Ascending aorta (tissue), 2 donors: ENCODE results near the gene SPINK9. TPM values are rescaled to one million over a fixed set of nuclear protein-coding genes. Genes with fewer than 3 reads are reported as not detected.

Source experiments
- DNase-seq, 2 donors: peaks; one replicate each; pipeline ENCODE4 v3.0.0-alpha.2; 2019; ENCODE audit warnings: low spot score in 2 of 2
- H3K27ac ChIP-seq, 2 donors: fragments of 200-600 bp; sonication (generic); one replicate each; pipeline ENCODE4 v1.5.1; 2016 to 2017; ENCODE audit warnings: mild to moderate bottlenecking in 1 of 2
- H3K27me3 ChIP-seq: fragments of 200-600 bp; sonication (generic); one replicate; pipeline ENCODE4 v1.5.1; 2017
- H3K36me3 ChIP-seq, 2 donors: fragments of 200-600 bp; sonication (generic); one replicate each; pipeline ENCODE4 v1.5.1; 2016
- H3K4me1 ChIP-seq, 2 donors: fragments of 200-600 bp; sonication (generic); one replicate each; pipeline ENCODE4 v1.5.1; 2016 to 2017; ENCODE audit warnings: mild to moderate bottlenecking in 1 of 2
- H3K4me3 ChIP-seq, 2 donors: fragments of 200-600 bp; sonication (generic); one replicate each; pipeline ENCODE4 v1.5.1; 2016 to 2017; ENCODE audit warnings: mild to moderate bottlenecking in 1 of 2
- H3K9me3 ChIP-seq, 2 donors: fragments of 200-600 bp; sonication (generic); one replicate each; pipeline ENCODE4 v1.5.1; 2016
- CTCF ChIP-seq, 3 experiments: fragments of 200-600 bp in 2 of 3; fragments of 450-650 bp in 1 of 3; sonication (generic) in 2 of 3; IDR thresholded peaks; one replicate each; pipeline ENCODE4 v1.5.1; 2016 to 2019; ENCODE audit warnings: antibody characterized with exemption in 3 of 3, mild to moderate bottlenecking in 1 of 3, moderate library complexity in 1 of 3
- intact Hi-C: fragments of 100-400 bp; cut with DNase I; formaldehyde crosslinking; loops from one replicate; pipeline ENCODE4 v1.15.1; 2023
- total RNA-seq: library from RNA; depleted of rRNA; stranded (reverse); fragments of >200 nt; gene quantifications from one replicate; pipeline ENCODE4 v1.1.0, GENCODE V29; 2016

The SPINK9 gene, protein sequence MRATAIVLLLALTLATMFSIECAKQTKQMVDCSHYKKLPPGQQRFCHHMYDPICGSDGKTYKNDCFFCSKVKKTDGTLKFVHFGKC
- total RNA-seq: not detected

DNA sequence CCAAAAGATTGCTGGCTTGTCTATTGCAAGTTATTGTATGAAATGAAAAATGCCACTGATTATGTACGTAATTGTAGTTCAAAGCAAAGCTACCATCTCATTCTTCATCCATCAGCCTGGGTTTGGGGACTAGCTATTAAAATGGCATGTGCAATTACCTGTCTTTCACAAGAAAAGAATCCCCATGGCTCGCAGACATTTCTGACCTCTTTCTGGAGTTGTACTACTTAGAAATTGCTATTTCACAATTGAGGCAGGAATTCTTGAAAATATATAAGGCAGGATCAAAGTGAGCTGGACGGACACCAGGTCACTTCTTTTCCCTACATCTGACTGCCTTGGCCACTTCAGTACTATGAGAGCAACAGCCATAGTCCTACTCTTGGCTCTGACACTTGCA, at the start of gene SPINK9:
SPINK9 (plus strand) TSS at position 301 of the 400 bp plus-strand sequence; CDS start at position 356, 55 bp downstream.
- Histone ChIP-seq H3K27me3 (no peaks in the 10 kb centered on the region), H3K4me1 (no peaks in the 10 kb centered on the region), H3K27ac (no peak within 1 kb of the TSS), H3K36me3 (no peaks in the 10 kb centered on the region), H3K9me3 (peaks cover 0 to 11% of the 10 kb centered on the region in 2 donors), H3K4me3 (no peak within 1 kb of the TSS)
- no peak for DNase-seq
- intact Hi-C loops: no loop called here
- no peak for TF ChIP-seq CTCF (IDR thresholded peaks at IDR 0.05)

GRCh38 chr5:148290271-148291195, 44.8 kb upstream of the SPINK9 start:
- H3K4me1 ChIP-seq: no peaks in the 10 kb centered on the region
- intact Hi-C loops: no loop called here
- no peak overlapping the region for H3K4me3 ChIP-seq
- no peaks in the 10 kb centered on the region for H3K27me3 ChIP-seq
- H3K27ac ChIP-seq: no peak overlapping the region
- no peaks in the 10 kb centered on the region for H3K36me3 ChIP-seq
- DNase-seq: no peak
- peak in 1 of 3 experiments; percentile 14 for TF ChIP-seq CTCF (IDR thresholded peaks at IDR 0.05)
- H3K9me3 ChIP-seq: no peaks in the 10 kb centered on the region

- Histone ChIP-seq H3K9me3 (no peaks in the 10 kb centered on the region), H3K4me1 (no peaks in the 10 kb centered on the region), H3K27ac (no peak overlapping the region), H3K36me3 (no peaks in the 10 kb centered on the region), H3K4me3 (no peak overlapping the region), H3K27me3 (no peaks in the 10 kb centered on the region)
- no peak for TF ChIP-seq CTCF (IDR thresholded peaks at IDR 0.05)
- DNase-seq: no peak
- intact Hi-C loops: no loop called here
Measured at GRCh38 chr5:148297731-148298130, 37.6 kb upstream of the SPINK9 start.

DNA sequence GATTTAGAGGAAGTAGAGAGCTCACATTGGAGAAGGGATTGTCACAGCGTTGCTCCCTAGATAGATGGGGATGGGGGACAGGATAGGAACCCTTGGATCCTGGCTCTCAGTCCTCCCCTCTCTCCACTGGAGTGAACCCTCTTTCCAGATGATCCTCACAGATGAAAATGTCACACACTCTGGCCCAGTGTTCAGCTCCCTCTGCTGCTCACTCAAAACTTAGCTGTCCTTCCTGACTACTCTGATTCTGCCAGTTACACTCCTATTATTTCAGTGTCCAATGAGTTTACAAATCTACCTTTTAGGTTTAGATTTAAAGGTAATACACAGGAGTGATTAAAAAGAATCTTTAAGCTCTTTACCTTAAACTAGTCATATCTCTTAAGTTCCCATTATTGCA, 28.9 kb upstream of the SPINK9 start:
- H3K27ac ChIP-seq: no peak overlapping the region

GRCh38 chr5:148309019-148309418, 26.3 kb upstream of the SPINK9 start:
- no peaks in the 10 kb centered on the region for H3K36me3 ChIP-seq
- H3K4me3 ChIP-seq: no peak overlapping the region
- TF ChIP-seq CTCF (IDR thresholded peaks at IDR 0.05): no peak
- no peaks in the 10 kb centered on the region for H3K27me3 ChIP-seq
- intact Hi-C loops: no loop called here
- no peaks in the 10 kb centered on the region for H3K4me1 ChIP-seq
- H3K9me3 ChIP-seq: no peaks in the 10 kb centered on the region
- DNase-seq: no peak
- H3K27ac ChIP-seq: no peak overlapping the region

More for the DNA sequence above, 28.9 kb upstream of the SPINK9 start:
- intact Hi-C loops: no loop called here
- TF ChIP-seq CTCF (IDR thresholded peaks at IDR 0.05): no peak
- no peaks in the 10 kb centered on the region for H3K36me3 ChIP-seq
- DNase-seq: no peak
- H3K9me3 ChIP-seq: no peaks in the 10 kb centered on the region
- no peaks in the 10 kb centered on the region for H3K4me1 ChIP-seq
- H3K27me3 ChIP-seq: no peaks in the 10 kb centered on the region
- H3K4me3 ChIP-seq: no peak overlapping the region
